Renal pelvis (tissue), 4 donors: ENCODE measurements around the gene AGAP2. TPM values are rescaled to one million over a fixed set of nuclear protein-coding genes. Genes with fewer than 3 reads are reported as not detected.

ENCODE experiments used
- DNase-seq: peaks from one replicate; pipeline ENCODE4 v3.0.0-alpha.2; 2013
- polyA plus RNA-seq, 3 donors: library from polyadenylated mRNA; unstranded; fragments of 120-200 nt; gene quantifications; one replicate each; pipeline ENCODE4 v1.2.1, GENCODE V29; 2013; ENCODE audit not compliant: insufficient read length in 3 of 3

Gene AGAP2
- polyA plus RNA-seq, 3 donors = 0.93 to 1.9 (median 1.5) TPM

DNA sequence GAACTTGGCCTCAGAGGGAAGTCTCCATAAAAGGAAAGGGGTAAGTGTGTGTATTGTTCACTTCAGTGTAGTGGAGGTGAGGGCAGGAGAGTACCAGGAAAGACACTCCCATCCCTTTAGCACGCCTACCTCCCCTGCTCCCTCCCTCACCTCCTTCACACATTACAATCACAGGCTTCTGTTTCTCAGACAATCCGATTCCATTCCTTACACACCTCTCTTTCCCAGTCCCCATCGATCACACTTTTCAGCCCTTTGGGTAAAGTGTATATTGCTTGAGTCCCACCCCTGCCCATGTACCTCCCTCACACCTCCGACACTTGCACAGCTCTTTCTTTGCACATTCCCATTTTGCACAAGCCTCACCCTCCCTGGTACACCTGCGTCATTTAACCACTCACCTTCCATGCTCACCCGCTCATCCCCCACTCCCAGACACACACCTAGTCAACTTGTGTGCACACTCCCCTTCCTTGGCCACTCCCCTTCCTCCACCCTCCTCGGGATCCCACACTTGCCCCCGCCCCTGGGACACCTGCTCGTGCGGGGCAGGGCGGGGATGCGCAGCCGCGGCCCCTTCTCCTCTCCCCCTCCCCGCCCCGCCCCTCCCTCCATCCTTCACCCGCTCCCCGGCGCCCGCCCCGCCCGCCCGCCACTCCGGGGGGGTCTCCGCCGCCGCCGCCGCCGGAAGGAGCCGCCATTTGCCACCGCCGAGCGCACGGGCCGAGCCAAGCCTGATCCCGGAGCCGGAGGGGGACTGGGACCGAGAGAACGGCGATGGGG is 16.1 kb upstream of the AGAP2 start, which contains the start of gene MARCHF9:
TSS of gene MARCHF9 (plus strand) at position 693 of the 783 bp plus-strand sequence. CDS start 426 bp downstream, outside the sequence.
- DNase-seq = no peak

DNA sequence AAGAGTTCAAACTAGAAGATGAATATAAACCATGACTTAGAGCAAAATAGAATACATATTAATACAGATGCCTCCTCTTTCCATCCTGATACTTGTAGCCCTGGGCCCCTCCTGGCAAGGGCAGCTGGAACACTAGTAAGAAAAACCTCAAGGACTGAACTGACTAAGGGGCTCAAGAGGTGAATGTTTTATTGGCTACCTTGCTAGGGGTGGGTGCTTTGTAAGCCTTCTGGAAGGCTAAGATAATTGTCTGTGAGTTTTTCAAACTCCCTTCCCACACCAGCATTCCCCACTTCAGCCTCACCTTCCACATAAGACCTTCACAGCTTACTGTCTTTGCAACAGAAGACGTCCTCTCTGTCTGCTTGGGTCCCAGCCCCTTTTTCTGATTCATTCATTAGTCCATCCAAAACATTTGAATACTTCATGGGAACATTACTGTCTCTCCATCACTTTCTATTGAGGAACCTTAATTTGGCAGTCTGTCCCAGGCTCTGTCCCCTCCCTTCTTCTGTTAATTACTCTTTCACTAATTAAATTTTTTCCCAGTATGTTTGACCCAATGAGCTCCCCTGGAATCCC is 15.3 kb upstream of the AGAP2 start:
- no peak for DNase-seq

DNA sequence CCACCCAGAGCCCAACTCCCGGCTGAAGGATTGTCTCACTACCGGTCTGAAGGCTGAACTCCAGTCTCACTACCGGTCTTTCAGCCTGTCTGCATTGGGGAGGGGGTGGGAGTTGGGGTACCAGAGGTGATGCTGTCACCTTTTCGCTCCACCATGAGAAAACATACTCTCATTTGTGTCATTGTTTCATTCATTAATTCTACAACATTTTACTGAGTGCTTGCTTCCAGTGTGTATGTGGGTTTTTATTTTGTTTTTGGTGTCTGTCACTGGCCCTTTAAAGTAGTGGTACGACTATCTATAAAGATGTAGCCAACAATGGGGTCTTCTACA is 14.1 kb upstream of the AGAP2 start:
- DNase-seq = no peak

DNA sequence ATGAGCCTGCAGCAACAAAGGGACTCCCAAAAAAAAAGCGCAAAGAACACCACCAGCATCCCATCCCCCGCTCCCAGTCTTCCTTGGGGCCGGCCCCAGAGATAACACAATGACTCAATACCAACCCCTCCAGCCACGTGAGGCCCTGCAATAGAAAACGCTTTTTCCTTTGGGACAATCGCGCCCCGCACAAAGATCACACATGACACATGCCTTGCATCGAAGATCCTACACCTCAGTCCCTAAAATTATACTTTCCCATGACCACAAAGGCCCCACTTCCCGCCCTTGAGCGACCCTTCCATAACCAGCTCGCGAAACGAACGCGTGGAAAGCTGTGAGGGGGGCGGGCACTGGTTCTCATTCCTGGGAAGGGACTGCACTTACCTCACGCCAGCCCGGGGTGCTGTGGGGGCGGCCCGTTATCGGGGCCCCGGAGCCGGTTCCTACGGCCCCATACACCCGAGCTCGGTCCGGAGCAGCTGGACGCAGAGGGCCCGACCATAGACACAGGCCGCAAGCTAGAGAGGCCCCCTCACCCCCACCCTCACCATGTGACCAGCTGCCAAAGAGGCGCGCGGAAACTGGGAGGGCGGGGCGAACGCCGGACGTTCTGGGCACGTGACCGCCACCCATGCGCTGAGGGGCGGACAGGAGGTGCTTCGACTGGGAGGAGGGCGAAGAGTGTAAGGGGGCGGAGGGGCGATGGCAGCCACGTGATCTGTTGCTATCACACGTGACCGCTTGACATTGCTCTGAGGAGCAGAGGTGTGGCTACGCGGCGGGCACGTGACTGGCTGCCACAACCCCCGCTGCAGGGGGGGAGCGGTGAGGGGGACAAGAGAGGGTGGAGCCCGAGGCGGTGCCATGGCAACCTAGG is 13.5 kb upstream of the AGAP2 start, which contains the start of gene CDK4:
TSS of gene CDK4 (minus strand) at position 523 of the 880 bp plus-strand sequence. CDS start 593 bp downstream, outside the sequence.
- DNase-seq = peak; percentile 99

DNA sequence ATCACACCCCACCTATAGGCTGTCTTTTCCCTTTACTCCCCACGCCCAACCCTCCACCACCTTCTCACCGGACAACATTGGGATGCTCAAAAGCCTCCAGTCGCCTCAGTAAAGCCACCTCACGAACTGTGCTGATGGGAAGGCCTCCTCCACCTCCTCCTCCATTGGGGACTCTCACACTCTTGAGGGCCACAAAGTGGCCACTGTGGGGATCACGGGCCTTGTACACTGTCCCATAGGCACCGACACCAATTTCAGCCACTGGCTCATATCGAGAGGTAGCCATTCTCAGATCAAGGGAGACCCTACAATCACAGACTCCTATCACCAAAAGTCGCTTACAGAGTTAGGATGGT is 12.9 kb upstream of the AGAP2 start:
- no peak for DNase-seq

DNA sequence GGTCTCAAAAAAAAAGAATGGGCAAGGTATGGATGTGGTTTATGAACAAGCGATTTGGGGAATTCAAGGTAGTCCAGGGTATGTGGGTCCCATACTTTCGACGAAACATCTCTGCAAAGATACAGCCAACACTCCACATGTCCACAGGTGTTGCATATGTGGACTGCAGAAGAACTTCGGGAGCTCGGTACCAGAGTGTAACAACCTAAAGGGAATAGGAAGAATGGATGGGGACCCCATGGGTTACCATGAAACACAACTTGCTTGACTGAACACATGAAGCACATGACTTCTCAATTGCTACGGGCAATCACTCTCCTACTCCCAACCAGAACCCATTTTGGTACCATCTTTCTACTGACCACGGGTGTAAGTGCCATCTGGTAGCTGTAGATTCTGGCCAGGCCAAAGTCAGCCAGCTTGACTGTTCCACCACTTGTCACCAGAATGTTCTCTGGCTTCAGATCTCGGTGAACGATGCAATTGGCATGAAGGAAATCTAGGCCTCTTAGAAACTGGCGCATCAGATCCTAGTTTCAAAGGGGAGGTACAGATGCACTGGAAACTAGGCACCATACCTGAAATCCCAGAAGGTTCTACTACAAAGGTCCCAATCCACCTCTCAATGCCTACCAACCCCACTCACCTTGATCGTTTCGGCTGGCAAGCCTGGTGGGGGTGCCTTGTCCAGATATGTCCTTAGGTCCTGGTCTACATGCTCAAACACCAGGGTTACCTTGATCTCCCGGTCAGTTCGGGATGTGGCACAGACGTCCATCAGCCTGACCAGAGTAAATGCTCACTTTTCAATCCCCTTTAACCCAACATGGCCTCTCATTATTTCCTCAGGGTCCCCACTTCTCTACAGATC is 12.3 kb upstream of the AGAP2 start:
- DNase-seq = no peak

DNA sequence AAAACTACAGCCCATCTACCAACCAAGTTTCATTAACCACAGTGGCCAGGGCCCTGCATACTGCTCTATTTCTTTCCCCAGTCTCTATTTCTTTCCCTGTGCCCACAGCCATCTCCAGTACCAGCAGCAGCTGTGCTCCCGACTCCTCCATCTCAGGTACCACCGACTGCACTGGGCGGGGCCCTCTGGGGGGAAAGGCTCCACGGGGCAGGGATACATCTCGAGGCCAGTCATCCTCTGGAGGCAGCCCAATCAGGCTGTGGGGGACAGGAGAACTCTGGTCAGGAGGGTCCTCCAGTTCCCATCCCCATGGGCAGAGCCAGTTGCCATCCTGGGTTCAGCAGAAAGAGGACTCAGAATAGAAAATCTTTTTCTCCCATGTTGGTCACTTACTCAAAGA is 10.5 kb upstream of the AGAP2 start:
- DNase-seq = no peak

DNA sequence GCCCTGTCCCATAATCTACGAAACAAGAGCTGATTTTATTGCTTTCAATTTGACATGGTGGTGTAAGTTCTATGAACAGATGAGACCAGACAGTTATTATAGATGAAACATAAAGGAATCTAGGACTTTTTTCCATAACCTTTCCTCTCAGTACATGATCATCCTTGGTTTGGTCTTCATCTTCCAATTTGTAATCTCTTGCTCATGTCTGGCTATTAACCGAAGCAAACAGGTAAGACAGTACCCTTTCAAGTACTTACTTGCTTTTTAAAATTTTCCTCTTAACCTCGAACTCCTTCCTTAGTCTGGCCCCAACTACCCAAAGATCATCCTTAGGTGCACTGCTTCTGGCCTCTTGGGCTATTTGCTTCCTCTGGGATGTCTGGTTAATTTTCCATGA is 7.5 kb upstream of the AGAP2 start:
- no peak for DNase-seq

DNA sequence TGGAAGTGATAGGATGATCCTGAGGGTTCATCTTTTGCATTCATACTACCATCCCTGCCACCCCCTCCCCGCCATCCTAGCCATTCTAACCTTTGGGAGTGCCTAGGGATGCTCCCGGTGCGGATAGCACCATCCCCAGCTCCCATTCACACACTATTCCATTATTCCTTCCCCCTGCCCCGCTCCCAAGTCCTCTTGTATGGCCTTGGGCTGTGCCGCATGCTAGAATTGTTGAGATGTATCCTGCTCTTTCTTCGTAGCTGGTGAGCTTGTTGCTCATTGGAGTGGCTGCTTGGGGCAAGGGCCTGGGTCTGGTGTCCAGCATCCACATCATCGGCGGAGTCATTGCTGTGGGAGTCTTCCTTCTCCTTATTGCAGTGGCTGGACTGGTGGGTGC is 6.9 kb upstream of the AGAP2 start:
- no peak for DNase-seq

DNA sequence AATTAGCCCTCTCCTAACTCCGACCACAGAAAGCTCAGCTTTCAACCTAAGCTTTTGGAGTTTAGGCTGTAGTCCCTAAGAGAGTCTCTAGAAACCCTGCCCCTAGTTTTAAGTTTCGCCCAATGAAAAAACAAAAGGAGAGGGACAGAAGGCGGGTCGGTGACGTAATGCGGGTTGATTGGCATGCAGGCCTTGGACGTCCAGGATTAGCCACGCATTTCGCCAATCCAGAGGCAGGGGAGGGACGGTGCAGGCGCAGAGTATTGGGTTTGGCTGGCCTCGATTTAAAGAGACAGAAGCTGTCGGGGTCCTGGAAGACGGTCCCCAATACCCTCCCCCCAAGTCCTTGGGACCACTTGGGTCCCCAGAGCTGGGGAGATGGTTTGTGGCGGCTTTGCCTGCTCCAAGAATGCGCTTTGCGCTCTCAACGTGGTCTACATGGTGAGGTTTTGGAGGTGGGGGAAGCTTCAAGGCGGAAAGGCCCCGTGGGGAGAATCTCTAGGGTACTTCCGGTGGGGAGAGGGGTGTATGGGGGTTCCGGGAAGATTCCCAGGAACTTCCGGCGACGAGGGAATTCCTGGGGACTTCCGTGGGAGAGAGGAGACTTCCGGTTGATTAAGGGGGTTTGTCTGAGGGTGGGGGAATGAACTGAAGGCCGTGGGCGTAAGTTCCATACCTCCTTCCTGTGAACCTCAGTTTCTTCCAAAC is 6.4 kb upstream of the AGAP2 start, which contains the start of gene TSPAN31:
TSS of gene TSPAN31 (plus strand) at position 263 of the 708 bp plus-strand sequence. CDS start at position 379, 116 bp downstream.
- DNase-seq = peak; percentile 99

DNA sequence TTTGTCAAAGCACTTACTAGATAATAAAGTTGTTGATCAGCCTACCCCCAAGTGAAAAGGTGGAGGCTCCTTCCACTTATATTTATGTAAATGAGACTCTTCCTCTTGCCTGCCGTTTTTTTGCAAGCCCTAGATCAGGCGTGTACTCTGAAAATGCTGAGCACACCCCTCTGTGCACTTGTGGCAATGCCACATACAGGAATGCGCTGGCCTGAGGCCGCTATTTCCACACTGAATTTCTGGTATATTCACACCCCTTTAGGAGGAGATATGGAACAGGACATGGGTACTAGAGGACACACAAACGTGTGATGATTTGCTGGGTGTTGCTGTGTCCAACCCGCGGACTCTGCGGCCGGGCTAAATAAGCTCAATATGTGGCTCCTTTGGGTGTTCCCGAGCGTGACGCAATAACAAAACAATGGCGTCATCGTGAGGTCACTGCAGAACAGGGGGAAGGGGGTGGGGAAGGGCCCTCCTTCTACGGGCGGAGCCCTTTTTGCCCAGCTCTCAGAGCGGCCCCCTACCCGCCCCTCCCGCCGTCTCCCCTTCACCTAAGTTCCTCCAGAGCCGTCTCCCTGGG is 5.7 kb upstream of the AGAP2 start:
- DNase-seq = no peak

DNA sequence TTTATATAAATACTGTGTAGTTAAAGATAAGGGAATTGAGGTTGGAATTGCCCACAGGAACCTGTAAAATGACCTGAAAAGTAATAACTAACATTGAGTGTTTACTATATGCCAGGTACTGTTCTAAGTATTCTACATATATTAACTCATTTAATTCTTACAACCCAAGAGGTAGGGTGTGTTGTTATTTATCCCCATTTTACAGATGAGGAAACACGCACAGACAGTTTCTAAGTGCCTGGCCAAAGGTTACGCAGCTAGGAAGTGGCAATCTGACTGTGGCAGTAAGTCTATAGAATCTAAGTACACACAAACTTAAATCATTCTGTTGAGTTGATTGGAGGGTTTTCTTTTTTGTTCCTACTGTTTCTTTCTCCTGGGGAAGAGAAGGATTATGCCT is 5.2 kb upstream of the AGAP2 start:
- DNase-seq = no peak

DNA sequence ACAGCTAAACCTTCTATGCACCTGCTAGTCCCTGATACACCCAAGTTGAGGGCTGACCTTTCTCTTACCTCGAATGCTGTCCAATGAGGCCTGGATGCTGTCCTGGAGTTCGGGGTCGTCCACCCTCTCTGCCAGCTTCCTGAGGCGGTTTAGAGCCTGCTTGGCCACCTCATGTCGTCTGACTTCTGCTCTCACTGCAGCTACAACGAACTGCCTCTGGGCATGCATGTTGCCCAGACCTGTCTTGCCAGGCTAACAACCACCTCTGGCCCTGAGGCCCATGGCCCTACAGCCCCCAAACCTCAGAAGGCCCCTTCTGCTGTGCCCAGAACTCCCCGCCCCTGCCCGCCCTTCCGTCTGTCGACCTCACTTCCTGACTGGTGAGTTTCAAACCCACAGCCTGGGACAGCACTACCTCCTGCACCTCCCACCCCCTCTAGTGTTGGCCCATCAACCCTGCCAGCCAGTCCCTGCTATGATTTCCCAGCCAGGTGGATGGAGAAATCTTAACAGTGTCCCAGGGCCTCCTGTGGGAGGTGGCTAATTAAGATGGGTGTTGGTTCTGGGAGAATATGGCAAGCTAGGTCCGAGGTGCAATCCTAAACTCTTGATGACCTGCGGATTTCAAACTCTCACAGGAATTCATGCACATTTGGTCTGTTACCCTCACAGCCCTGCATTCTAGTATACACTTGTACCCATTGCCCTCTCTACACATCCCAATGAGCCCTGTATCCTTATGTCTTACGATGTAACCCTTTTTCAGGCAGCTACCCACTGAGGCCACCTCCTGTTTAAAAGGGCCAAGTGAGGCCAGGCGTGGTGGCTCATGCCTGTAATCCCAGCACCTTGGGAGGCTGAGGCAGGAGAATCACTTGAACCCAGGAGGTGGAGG is 3.5 kb upstream of the AGAP2 start:
- no peak for DNase-seq

DNA sequence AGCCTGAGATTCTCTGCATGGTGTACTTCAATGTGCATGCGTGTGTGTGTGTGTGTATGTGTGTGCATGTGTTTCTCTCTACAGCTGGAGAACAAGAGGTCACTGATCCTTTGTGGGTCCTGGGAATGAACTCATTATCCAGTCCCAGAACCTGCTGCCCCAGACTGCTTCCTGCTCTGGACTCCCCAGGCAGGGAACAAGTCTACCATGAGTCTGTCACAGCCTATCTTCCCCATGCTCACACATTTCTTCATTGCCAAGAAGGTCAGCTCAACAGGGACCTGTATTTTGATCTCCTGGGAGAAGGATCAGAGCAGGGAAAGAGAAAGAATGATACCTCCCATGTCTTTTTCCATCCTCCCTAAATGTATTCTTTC is 2.9 kb upstream of the AGAP2 start:
- no peak for DNase-seq

DNA sequence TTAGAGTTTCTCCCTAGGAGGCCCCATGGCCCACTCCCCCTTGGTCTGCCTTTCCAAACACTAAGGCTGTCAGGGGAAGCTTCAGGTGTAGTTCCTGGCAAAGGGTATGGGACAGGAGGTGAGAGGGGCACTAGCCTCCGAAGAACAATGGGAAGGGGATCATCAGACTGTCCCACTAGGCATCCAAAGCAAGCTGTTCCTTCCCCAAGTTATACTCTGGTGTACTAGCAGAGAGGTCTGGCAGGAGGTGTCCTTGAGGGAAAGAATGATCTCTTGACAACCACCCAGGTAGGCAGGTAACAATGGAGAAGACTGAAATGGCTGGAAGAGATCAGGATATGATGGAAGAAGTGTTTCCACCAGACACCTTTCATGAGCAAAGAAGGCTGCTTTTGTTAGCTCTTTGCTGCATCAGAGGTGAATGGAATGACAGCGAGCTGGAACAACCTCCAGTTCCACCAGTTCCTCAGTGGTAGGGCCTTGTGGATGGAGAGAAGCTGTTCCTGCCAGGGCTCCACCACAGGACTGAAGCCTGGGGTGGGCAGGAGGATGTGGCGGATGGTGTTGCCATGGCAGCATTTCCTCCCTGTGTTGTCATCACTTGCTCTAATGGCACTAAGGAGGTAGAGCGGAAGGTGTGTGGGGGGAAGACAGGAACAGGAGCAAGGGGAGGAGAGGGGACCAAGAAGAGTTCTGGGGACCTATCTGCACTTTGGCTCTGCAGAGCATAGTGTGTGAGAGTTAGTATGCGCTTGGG is 2.3 kb upstream of the AGAP2 start:
- no peak for DNase-seq

DNA sequence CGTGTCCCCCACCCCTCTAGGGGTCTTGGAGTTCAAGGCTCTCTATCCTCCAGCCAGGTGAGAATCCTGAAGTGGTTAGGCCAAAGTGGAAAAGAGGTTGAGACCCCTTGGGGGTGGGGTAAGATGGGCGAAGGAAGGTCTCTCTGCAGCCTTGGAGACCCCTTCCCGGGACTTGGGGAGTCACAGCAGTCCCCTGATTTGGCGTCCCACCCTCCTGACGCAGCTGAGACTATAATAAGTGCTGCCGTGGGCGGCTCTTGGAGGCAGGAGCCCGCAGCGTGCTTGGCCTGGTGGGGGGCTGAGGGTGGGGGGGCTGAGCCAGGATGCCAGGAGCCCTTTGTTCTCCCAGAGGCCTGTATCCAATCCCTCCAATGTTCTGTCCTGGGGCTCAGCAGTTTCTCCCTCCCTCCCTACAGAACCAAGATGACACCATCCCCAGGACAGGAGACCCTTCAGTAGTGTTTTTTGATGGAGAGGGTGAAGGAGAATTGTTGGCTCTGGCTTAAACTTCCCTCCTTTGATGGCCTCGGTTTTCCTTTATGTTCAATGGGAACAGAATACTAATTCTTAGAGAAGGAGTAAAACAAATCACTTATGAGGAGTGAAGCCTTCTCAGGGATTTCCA is 1.5 kb upstream of the AGAP2 start:
- no peak for DNase-seq

DNA sequence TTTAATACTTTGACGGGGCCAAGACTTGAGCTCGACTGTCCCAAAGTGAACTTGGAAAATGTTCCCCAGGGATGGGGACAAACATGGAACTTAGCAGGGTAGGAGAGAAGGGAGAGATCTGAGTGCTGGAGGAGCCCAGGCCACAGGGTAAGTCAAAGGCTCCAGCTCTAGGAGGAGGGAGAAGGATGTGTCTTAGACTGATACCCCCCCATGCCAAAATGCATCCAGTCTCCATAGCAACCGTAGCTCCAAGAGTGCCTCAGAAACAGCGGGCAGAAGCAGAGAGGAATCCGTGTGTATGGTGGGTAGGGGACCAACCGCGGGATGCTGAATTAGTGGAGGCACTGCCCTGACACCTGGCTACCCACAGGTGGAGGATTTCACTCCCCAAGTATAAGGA is 845 bp upstream of the AGAP2 start:
- no peak for DNase-seq
